Panc1 (cell line): ENCODE measurements around the gene PRR36.

Experiments used
- CTCF ChIP-seq: fragments of 450-650 bp; IDR thresholded peaks from 2 replicates; pipeline ENCODE4 v1.5.1; 2017; ENCODE audit warnings: mild to moderate bottlenecking
- POLR2AphosphoS5 ChIP-seq: IDR thresholded peaks from 2 replicates; pipeline ENCODE4 v1.6.1; 2012; ENCODE audit warnings: mild to moderate bottlenecking, low read depth, low read length, moderate library complexity
- REST ChIP-seq, 2 experiments: IDR thresholded peaks; 2 replicates each; pipeline ENCODE4 v1.6.1; 2011 to 2012; ENCODE audit warnings: low read depth in 2 of 2, control low read depth in 1 of 2, low read length in 1 of 2, mild to moderate bottlenecking in 1 of 2, moderate library complexity in 1 of 2; ENCODE audit not compliant: insufficient read depth in 1 of 2
- TCF7L2 ChIP-seq: IDR thresholded peaks from 2 replicates; pipeline ENCODE4 v1.6.1; 2011; ENCODE audit warnings: mild to moderate bottlenecking, low read depth, low read length, inconsistent platforms

- TF ChIP-seq CTCF (no peak), REST (IDR thresholded peaks at IDR 0.05; ENCODE audit: insufficient read depth in 1 of 2, low read depth in 2 of 2, low read length in 1 of 2) (no peak), TCF7L2 (no peak), POLR2AphosphoS5 (no peak)
These were observed 42.7 kb upstream of the PRR36 start for GRCh38 chr19:7916955-7917266.
